HG03039 (cell line): Measurements from ENCODE around the gene PDE4B.
"Not testable (repeated sequence)": the region's sequence is repeated elsewhere in the genome, so short reads cannot be mapped to it uniquely, and the experiment has no call there.

Experiments used
- ATAC-seq: cut with Tn5 transposase; IDR thresholded peaks from one replicate; pipeline ENCODE4 v1.9.1; 2021; ENCODE audit warnings: mild to moderate bottlenecking, moderate library complexity; ENCODE audit not compliant: unreplicated experiment

PDE4B gene

DNA sequence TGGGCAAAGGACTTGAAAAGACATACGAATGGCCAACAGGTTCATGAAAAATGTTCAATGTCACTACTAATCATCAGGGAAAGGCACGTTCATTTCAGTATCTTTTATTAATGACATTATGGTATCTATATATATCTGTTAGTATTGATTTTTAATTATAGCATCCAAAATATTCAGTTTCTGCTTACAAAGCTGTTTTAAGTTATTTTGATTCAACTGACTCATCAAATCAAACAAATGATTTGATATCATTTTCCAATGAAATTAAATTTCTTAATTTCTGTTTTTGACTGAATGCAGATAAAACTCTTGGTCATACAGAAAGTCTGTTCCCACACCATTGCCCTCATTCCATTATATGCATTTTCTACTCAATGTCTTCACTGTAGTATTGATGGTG lies 315.9 kb downstream of the PDE4B start:
- ATAC-seq, result no peak

- no peak for ATAC-seq
These were observed 320.2 kb downstream of the PDE4B start for GRCh38 chr1:66112744-66113400.

DNA sequence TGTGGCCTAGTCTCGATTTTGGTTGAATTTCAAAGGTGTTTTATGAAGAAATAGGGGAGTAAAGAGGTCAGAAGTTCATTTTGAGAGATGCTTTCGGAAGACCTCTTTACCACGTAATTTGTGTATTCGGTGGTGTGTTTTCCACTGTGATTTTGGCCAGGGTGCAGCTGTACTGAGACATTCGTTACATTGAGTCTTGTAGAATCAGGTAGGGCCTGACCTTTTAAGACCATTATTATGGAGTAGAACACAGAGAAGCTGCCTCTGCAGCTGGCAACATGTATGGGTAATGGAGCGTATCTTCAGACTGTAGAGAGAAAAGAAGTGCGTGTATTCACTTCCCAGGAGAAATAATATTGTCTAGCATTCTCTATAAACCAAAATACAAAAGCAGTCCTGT lies 326.5 kb downstream of the PDE4B start:
- ATAC-seq, result peak; percentile 50

GRCh38 chr1:66124670-66125069 lies 332.0 kb downstream of the PDE4B start:
- no peak for ATAC-seq

- not testable (repeated sequence) for ATAC-seq
These were observed 335.9 kb downstream of the PDE4B start for GRCh38 chr1:66128641-66129040.

- no peak for ATAC-seq
These were observed 339.6 kb downstream of the PDE4B start for GRCh38 chr1:66132324-66132723.

GRCh38 chr1:66134004-66134403 lies 341.3 kb downstream of the PDE4B start:
- ATAC-seq, result no peak

DNA sequence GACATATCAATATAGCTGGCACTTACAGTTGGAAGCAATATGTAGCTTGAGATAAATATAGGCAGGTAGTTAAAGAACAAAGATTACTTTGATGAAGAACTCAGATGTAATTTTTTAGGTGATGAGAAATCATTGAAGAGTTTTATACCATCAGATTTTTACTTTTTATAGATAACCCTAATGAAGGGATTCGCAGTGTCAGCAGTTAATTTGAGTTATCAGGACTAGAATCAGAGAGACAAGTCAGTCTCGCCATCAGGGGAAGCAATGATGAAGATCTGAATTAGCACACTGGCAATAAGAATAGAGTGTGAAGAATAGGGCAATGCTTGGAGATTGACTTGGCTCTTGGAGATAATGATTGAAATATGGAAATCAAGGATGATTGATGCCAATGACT lies 342.5 kb downstream of the PDE4B start:
- no peak for ATAC-seq

- not testable (repeated sequence) for ATAC-seq
These were observed 343.7 kb downstream of the PDE4B start for GRCh38 chr1:66136423-66136822.

DNA sequence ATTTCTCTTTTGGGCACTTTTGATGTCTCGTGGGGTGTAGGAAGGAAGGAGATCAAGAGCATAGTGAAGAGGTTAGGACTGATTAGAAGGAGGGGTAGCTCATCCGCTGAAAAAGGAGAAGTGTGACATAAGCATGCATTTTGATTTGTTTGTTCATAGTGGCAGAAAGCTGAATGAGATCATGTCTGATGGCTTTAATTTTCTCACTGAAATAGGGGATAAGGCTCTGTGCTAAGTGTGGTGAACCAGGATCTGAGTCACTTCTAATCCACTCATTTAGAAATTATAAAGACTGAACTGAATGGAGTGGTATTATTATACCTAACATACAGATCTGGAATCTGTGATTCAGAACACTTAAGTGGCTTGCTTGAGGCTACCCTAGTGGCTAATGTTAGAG lies 344.5 kb downstream of the PDE4B start:
- ATAC-seq, result no peak

DNA sequence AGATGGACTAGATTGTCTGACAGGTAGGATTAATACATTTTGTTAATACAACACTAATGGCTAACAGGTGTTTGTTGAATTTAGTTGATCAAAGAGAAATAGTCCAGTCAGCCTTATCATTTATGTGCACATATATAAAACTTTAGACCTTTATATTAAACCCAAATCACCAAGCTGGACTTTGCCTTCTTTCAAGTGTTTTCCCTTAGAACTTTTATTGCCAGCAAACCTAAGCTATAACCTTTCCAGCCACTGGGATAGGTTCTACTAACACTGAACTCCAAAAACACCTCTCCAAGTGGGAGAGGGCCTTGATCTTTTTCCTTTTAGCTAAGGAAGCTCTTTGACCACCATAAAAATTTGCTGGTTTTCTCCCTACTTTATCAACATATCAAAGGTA lies 345.9 kb downstream of the PDE4B start:
- ATAC-seq, result no peak

DNA sequence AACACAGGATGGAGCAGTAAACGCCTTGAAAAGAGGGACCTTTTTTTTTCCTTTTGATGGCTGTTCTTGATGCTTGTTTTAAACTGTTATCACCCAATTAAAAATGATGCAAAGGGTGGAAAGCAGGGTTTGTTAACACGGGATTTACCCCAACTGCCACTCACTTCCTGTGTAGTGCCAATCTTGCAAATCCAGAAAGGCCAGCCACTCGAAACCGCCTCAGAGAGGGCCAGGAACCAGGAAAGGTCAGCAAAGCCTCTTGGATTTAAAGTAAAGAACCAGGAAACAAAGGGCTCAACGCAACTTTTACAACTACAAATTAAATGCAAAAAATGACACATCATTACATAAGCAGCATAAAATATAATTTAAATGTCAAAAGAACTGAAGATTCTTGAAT lies 347.4 kb downstream of the PDE4B start:
- ATAC-seq, result no peak

DNA sequence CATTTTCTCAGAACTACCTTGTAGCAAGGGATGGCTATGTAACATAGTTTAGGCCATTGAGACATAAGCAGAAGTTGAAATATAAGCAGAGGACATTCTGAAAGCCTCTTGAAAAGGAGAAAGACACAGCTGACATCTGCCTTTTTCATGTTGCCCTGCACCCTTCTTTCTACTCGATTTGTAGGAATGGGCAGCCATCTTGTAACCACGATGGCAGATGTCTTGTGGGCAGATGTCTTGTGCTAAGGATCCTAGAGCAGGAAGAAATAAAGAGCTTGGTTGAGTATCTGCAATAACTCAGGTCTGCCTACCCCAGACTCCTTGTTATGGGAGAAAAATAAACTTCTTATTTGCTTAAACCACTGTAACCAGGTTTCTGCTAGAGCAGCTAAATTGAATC lies 351.0 kb downstream of the PDE4B start:
- ATAC-seq, result no peak

DNA sequence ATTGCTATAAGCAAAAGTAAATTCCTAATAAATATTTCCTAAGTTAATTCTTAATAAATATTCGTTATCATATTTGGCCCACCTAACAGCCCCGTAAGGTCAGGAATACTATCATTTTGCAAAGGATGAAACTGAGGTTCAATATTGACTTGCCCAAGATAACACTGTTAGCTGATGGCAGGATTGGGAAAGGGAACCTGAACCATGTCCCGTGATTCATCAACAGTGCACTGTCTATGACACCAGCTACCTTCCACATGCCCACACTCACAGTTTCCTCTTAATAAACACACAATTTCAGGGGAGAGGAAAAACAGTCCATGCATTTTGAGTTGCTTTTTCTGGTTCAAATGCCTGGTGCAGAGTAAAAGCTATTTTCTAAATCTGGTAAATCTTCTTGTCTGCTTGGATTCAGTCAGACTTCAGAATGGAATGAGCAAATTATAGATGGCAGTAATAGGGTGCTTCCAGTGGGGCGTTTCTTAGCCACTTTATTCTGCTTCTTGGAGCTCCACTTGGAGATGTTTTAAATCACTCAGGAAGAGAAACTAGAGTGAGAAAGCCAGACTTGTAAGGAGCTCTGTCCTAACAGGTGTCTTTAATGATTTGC lies 354.6 kb downstream of the PDE4B start:
- no peak for ATAC-seq

GRCh38 chr1:66152034-66152433 lies 359.3 kb downstream of the PDE4B start:
- no peak for ATAC-seq

DNA sequence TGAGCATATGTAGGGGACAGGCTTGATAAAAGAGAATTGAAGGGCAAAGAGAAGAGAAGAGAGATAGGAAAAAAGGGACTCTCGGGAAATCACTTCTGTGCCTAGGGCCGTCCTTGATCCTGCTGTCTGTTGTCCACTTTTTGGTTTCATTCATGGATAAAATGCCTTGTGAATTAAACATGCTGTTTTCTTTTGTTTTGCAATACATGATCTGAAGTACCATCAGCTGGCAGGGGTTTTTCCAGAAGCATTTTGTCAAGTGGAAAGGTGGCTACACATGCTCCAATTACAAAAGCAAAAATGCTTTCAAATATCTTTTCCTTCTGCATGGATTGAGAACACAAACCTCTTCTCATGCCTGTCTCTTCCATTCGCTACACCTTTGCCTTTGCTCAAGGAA lies 361.7 kb downstream of the PDE4B start:
- ATAC-seq, result no peak

- no peak for ATAC-seq
These were observed 363.4 kb downstream of the PDE4B start for GRCh38 chr1:66156144-66156543.

DNA sequence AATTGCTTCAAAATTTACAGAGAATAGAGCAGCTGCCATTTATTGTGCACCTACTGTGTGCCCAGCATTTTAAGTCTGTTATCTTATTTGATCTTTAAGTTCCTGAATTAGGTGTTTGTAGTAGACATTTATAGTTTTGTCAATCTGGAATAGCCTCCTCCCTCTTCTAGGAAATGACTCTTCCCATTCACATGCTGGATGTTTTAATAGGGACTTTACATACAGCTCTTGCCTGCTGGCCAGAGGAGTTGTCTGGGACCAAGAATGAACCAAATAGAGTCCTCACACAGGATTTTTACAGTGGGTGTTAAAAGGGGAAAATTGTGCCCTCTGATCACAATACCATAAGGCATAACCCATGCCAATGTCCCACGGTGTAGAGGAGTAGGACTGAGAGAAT lies 367.1 kb downstream of the PDE4B start:
- ATAC-seq, result no peak

GRCh38 chr1:66160719-66161118 lies 368.0 kb downstream of the PDE4B start:
- no peak for ATAC-seq

DNA sequence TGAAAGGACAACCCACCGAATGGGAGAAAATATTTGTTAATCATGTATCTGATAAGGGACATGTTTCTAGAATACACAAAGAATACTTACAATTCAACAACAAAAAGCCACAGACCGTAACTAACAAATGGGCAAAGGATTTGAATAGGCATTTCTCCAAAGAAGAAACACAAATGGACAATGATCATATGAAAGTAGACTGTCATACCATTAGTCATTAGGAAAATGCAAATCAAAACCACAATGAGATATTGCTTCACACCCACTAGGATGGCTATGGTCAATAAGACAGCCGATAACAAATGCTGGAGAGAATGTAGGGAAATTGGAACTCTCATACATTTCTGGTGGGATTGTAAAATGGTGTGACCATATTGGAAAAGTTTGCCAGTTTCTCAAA lies 374.1 kb downstream of the PDE4B start:
- ATAC-seq, result no peak

DNA sequence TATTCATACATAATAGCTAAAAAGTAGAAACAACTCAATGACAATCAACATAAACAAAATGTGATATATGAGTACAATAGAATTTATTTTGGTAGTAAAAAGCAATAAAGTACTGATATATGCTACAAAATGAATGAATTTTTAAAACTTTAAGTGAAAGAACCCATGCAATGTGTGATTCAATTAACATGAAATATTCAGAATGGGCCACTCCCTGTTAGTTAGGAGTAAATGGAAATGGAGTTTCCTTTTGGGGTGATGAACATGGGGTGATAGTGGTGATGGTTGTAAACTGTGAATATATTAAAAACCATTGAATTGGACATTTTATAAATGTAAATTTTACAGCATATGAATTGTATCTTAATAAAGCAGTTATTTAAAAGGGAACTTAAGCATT lies 374.6 kb downstream of the PDE4B start:
- no peak for ATAC-seq

DNA sequence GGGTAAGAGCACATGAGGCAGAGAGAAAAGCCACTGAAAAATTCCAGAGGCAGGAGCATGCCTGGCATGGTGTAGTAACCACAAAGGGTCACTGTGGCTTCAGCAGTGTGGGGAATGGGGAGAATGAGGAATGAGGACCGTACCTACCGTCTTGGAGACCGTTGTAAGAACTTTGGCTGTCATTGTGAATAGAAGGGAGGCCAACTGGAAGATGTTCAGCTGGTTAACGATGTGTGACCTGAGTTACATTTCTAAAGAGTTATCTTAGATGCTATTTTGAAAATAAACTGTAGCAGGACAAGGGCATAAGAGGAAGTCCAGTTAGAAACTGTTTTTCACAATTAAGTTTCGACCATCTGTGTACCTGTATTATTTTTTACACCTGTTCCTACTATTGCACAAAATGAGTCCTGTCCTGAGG lies 375.8 kb downstream of the PDE4B start:
- no peak for ATAC-seq
